Effector memory CD4-positive, alpha-beta T cell (primary cell): Measurements from ENCODE around the gene GRID1.

Experiments
- DNase-seq, 3 donors: peaks; one replicate each; pipeline ENCODE4 v3.0.0-alpha.2; 2020
- H3K27ac ChIP-seq: 2 replicates; pipeline ENCODE4 v1.7.0; 2013; ENCODE audit warnings: mild to moderate bottlenecking, low read length, moderate library complexity; ENCODE audit not compliant: insufficient read depth, poor library complexity, severe bottlenecking
- H3K27me3 ChIP-seq: replicated peaks from 2 replicates; pipeline ENCODE4 v1.7.0; 2013; ENCODE audit warnings: mild to moderate bottlenecking, low read length; ENCODE audit not compliant: insufficient read depth, control insufficient read depth, poor library complexity, severe bottlenecking
- H3K36me3 ChIP-seq: 2 replicates; pipeline ENCODE4 v1.7.0; 2013; ENCODE audit warnings: mild to moderate bottlenecking, low read length, moderate library complexity; ENCODE audit not compliant: control insufficient read depth, insufficient read depth
- H3K4me1 ChIP-seq: 2 replicates; pipeline ENCODE4 v1.7.0; 2013; ENCODE audit warnings: low read length, mild to moderate bottlenecking; ENCODE audit not compliant: control insufficient read depth, insufficient read depth, poor library complexity, severe bottlenecking
- H3K4me3 ChIP-seq: 2 replicates; pipeline ENCODE4 v1.7.0; 2013; ENCODE audit warnings: low read length, low read depth, mild to moderate bottlenecking; ENCODE audit not compliant: insufficient read depth, poor library complexity, severe bottlenecking
- H3K9me3 ChIP-seq: 2 replicates; pipeline ENCODE4 v1.7.0; 2013; ENCODE audit warnings: mild to moderate bottlenecking, low read length, moderate library complexity; ENCODE audit not compliant: control insufficient read depth

GRID1 gene

GRCh38 chr10:86370006-86370585 is 3.5 kb upstream of the GRID1 start:
- H3K36me3 ChIP-seq: no peaks in the 10 kb centered on the region
- DNase-seq: no peak
- H3K4me3 ChIP-seq: no peak overlapping the region
- H3K9me3 ChIP-seq: no peaks in the 10 kb centered on the region
- peaks cover 18% of the 10 kb centered on the region for H3K4me1 ChIP-seq
- peaks cover 24% of the 10 kb centered on the region for H3K27me3 ChIP-seq
- no peak overlapping the region for H3K27ac ChIP-seq

- no peaks in the 10 kb centered on the region for H3K36me3 ChIP-seq
- no peak overlapping the region for H3K4me3 ChIP-seq
- H3K27ac ChIP-seq: no peak overlapping the region
- H3K4me1 ChIP-seq: peaks cover 18% of the 10 kb centered on the region
- no peaks in the 10 kb centered on the region for H3K9me3 ChIP-seq
- peaks cover 35% of the 10 kb centered on the region for H3K27me3 ChIP-seq
- DNase-seq: no peak
Measured at GRCh38 chr10:86368987-86369386, 2.4 kb upstream of the GRID1 start.

DNA sequence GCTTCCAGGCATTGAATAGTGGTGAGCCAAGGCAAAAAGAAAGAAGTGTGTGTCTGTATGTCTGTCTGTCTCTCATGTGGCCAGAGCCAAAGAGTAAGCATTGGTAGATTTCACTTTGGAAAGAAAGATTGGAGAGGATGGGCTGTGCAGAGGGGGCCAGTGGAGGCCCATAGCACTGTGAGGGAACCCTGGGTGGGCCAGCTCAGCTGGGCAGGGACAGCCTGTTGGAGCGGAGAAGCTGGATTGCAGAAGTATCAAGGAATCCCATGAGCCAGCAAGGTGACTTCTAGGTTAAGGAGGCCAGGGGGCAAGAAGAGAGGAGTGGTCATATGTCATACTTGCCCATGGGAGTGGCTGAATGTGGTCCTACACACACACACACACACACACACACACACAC is 1.5 kb upstream of the GRID1 start:
- H3K4me3 ChIP-seq: no peak overlapping the region
- H3K36me3 ChIP-seq: no peaks in the 10 kb centered on the region
- DNase-seq: no peak
- H3K27ac ChIP-seq: no peak overlapping the region
- peaks cover 43% of the 10 kb centered on the region for H3K27me3 ChIP-seq
- no peaks in the 10 kb centered on the region for H3K9me3 ChIP-seq
- peaks cover 26% of the 10 kb centered on the region for H3K4me1 ChIP-seq

- no peak for DNase-seq
- peaks cover 43% of the 10 kb centered on the region for H3K27me3 ChIP-seq
- peaks cover 26% of the 10 kb centered on the region for H3K4me1 ChIP-seq
- H3K9me3 ChIP-seq: no peaks in the 10 kb centered on the region
- H3K4me3 ChIP-seq: peak overlapping the region; percentile 48
- H3K36me3 ChIP-seq: no peaks in the 10 kb centered on the region
- H3K27ac ChIP-seq: no peak overlapping the region
Measured at GRCh38 chr10:86367152-86367951, 757 bp upstream of the GRID1 start.

DNA sequence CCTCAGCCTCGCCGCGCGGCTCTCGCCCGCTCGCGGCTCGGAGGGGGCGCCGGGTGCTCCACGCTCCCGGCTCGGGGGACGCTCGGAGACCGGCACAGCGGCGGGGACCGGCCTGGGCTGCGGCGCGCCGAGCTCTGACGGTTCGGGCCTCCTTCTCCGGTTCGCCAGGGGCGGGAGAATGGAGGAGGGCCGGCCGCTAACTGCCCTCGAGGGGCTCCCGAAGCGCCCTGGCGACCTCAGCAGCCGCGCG is 232 bp upstream of the GRID1 start:
- Histone ChIP-seq H3K9me3 (no peaks in the 10 kb centered on the region), H3K4me3 (peak overlapping the region; percentile 48), H3K36me3 (no peaks in the 10 kb centered on the region), H3K27ac (no peak overlapping the region), H3K4me1 (peaks cover 26% of the 10 kb centered on the region), H3K27me3 (peaks cover 43% of the 10 kb centered on the region)
- no peak for DNase-seq

- no peak for DNase-seq
- Histone ChIP-seq H3K4me3 (no peak overlapping the region), H3K4me1 (peaks cover 26% of the 10 kb centered on the region), H3K27ac (no peak overlapping the region), H3K36me3 (no peaks in the 10 kb centered on the region), H3K9me3 (no peaks in the 10 kb centered on the region), H3K27me3 (peaks cover 43% of the 10 kb centered on the region)
Measured at GRCh38 chr10:86365346-86366032, 1.1 kb downstream of the GRID1 start.

- peaks cover 26% of the 10 kb centered on the region for H3K4me1 ChIP-seq
- DNase-seq: no peak
- no peaks in the 10 kb centered on the region for H3K36me3 ChIP-seq
- no peak overlapping the region for H3K4me3 ChIP-seq
- no peaks in the 10 kb centered on the region for H3K9me3 ChIP-seq
- peaks cover 43% of the 10 kb centered on the region for H3K27me3 ChIP-seq
- no peak overlapping the region for H3K27ac ChIP-seq
Measured at GRCh38 chr10:86364491-86365345, 1.9 kb downstream of the GRID1 start.

- Histone ChIP-seq H3K27ac (no peak overlapping the region), H3K36me3 (no peaks in the 10 kb centered on the region), H3K4me1 (peaks cover 26% of the 10 kb centered on the region), H3K27me3 (peaks cover 43% of the 10 kb centered on the region), H3K4me3 (no peak overlapping the region), H3K9me3 (no peaks in the 10 kb centered on the region)
- DNase-seq: no peak
Measured at GRCh38 chr10:86363833-86364490, 2.6 kb downstream of the GRID1 start.

GRCh38 chr10:86363184-86363832 is 3.3 kb downstream of the GRID1 start:
- no peak for DNase-seq
- peaks cover 26% of the 10 kb centered on the region for H3K4me1 ChIP-seq
- H3K27ac ChIP-seq: no peak overlapping the region
- H3K4me3 ChIP-seq: no peak overlapping the region
- H3K9me3 ChIP-seq: no peaks in the 10 kb centered on the region
- H3K36me3 ChIP-seq: no peaks in the 10 kb centered on the region
- peaks cover 43% of the 10 kb centered on the region for H3K27me3 ChIP-seq
